CD4-positive, alpha-beta T cell treated with Interleukin-10 for 1 hour (primary cell): ENCODE results near the gene ZFHX3.

Experiments used
- DNase-seq: peaks from one replicate; pipeline ENCODE4 v3.0.0-alpha.2; 2020

Gene ZFHX3

GRCh38 chr16:72785171-72785570 is 262.8 kb downstream of the ZFHX3 start:
- no peak for DNase-seq

DNA sequence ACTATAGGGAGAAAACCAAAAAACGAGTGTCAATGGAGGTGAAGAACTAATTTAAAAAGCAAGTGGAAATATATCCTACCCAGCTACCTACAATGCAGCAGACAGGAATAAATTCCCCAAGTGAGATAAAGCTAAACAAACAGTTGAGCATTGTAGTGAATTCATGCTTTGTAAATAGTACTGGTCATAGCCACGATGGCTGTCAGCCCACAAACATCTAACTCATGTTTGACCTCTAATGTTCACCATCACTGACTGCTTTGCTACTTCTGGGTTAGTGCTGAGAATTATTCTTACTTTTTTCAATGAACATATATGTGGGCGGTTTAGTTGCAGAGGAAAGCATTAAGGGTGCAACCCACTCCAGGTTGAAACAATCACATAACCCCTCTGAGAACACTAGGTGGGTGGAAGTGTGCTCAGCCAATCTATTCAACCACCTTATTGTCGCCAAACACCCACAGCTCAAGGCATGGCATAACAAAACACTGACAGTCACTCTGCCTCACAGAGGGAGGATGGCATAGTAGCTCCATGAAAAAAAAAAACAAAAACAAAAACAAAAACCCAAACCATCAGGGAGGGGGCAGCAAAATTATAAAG is 264.1 kb downstream of the ZFHX3 start:
- no peak for DNase-seq

DNA sequence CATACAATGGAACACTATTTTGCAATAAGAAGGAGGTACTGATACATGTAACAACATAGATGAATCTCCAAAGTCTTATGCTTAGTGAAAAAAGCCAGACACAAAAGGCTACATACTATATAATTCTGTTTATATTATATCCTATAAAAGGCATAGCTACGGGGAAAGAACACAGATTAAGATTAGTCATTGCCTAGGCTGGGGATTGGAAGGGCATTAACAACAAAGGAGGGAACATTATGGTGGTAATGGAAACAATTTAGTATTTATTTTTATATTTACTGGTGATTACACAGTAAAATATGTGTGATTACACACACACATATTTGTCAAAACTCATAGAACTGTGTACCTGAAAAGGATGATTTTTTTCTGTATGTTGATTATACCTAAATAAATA is 278.1 kb downstream of the ZFHX3 start:
- no peak for DNase-seq

GRCh38 chr16:72768591-72768990 is 279.3 kb downstream of the ZFHX3 start:
- no peak for DNase-seq

- no peak for DNase-seq
Measured at GRCh38 chr16:72766506-72766905, 281.4 kb downstream of the ZFHX3 start.

GRCh38 chr16:72764015-72764654 is 283.8 kb downstream of the ZFHX3 start:
- no peak for DNase-seq

DNA sequence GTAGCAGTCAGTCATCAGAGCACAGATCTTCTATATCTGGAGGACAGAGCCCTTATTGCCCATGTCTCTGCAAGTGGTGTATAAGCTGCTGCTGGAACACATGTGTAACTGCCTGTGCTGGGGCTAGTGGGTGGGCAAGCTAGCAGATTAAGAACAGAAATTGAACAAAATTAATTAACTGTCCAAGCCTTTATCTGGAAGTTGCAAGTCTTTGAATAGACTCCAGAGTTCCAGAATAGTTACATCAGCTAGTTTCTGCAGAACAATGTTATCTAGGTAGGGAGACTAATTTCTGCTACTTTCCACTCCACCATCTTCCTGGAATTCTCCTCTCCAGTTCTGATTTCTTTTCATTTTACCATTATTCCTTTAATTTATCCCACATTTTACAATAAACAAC is 287.3 kb downstream of the ZFHX3 start:
- DNase-seq = no peak

DNA sequence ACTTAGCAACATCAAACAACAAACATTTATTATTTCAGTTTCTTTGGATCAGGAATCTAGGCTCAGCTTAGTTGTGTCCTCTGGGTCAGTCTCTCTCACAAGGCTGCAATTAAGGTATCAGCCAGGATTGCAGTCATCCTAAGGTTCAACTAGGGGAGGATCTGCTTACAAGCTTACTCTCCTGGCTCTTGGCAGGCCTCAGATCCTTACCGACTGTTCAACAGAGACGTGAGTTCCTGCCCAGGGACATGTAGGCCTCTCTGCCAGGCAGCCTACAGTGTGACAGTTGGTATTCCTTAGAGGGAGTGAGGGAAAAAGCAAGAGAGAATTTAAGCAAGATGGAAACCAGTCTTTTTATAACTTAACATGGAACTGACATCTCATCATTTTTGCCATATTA is 294.0 kb downstream of the ZFHX3 start:
- DNase-seq = no peak

DNA sequence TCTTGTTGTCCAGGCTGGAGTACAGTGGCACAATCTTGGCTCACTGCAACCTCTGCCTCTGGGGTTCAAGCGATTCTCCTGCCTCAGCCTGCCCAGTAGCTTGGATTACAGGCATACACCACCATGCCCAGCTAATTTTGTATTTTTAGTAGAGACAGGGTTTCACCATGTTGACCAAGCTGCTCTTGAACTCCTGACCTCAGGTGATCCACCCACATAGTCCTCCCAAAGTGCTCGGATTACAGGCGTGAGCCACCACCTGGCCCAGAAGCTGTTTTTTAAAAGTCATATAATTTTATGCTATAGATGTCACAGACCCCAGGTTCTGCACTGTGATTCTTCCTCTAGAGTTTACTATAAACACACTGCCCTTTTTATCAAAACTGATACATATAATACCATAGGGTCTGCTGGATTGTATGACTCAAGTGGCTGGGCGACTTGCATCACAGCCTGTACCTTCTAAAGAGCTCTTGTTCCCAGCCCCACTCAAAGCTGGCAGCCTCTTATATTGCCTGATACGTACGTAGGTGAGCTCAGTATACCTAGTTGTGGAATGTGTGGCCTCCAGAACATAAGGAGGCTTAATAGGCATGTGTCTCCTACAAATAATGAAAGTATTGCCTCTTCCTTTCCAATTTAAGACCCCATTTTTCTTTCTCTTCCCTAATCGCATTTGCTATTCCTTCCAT is 295.8 kb downstream of the ZFHX3 start:
- no peak for DNase-seq

GRCh38 chr16:72751076-72751475 is 296.9 kb downstream of the ZFHX3 start:
- DNase-seq = no peak

DNA sequence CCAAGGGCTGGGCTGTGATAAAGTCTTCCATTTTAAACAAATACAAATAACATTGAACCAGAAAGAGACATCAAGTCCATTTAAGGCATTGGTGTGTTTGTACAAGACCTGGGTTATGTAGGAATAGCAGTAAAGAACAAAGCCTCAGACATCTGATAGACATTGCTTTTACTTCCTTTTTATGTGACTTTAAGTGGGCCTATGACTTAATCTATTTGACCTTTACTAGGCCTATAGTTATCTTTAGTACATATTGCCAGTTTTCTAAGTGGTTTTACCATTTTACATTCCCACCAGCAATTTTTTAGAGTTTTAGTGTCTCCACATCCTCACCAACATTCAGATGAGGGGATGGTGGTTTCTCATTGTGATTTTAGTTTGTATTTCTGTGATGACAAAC is 298.8 kb downstream of the ZFHX3 start:
- no peak for DNase-seq

GRCh38 chr16:72744076-72744793 is 303.7 kb downstream of the ZFHX3 start:
- no peak for DNase-seq

DNA sequence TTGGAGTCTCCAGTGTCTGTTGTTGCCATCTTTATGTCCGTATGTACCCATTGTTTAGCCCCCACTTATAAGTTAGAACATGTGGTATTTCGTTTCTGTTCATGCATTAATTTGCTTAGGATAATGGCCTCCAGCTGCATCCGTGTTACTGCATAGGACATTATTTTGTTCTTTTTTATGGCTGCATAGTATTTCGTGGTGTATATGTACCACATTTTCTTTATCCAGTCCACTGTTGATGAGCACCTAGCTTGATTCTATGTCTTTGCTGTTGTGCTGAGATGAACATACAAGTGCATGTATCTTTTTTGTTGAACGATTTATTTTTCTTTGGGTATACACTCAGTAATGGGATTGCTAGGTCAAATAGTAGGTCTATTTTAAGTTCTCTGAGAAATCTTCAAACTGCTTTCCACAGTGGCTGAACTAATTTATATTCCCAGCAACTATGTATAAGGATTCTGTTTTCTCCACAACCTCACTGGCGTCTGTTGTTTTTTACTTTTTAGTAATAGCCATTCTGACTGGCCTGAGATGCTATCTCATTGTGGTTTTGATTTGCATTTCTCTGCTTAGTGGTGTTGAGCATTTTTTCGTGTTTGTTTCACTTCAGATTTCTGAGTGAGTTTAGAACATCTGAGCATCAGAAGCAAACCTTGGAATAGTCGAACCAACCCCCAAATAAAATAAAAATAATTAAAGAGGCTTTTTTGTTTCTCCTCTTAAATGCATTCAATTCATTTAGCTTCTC is 304.7 kb downstream of the ZFHX3 start:
- no peak for DNase-seq

- no peak for DNase-seq
Measured at GRCh38 chr16:72740347-72740746, 307.6 kb downstream of the ZFHX3 start.

GRCh38 chr16:72739577-72739976 is 308.4 kb downstream of the ZFHX3 start:
- DNase-seq = no peak

- DNase-seq = no peak
Measured at GRCh38 chr16:72736074-72736473, 311.9 kb downstream of the ZFHX3 start.
